ENCODE measurements around the gene SPART.
A peak's percentile ranks its signal among the peaks of the same experiment; 100 is the strongest.
"Not testable (repeated sequence)": the region's sequence is repeated elsewhere in the genome, so short reads cannot be mapped to it uniquely, and the experiment has no call there.

The SPART gene

GRCh38 chr13:36339600-36340155 lies 6.5 kb downstream of the SPART start:
- DNase-seq (ENCODE audit: low spot score in 2 of 2), result no peak
- no peak overlapping the region for H3K4me3 Mint-ChIP-seq
- no peaks in the 10 kb centered on the region for H3K9me3 Mint-ChIP-seq
- ATAC-seq, result no peak
- no peak overlapping the region for H3K27ac Mint-ChIP-seq
- H3K4me1 Mint-ChIP-seq, result no peaks in the 10 kb centered on the region
- no peaks in the 10 kb centered on the region for H3K36me3 Mint-ChIP-seq

DNA sequence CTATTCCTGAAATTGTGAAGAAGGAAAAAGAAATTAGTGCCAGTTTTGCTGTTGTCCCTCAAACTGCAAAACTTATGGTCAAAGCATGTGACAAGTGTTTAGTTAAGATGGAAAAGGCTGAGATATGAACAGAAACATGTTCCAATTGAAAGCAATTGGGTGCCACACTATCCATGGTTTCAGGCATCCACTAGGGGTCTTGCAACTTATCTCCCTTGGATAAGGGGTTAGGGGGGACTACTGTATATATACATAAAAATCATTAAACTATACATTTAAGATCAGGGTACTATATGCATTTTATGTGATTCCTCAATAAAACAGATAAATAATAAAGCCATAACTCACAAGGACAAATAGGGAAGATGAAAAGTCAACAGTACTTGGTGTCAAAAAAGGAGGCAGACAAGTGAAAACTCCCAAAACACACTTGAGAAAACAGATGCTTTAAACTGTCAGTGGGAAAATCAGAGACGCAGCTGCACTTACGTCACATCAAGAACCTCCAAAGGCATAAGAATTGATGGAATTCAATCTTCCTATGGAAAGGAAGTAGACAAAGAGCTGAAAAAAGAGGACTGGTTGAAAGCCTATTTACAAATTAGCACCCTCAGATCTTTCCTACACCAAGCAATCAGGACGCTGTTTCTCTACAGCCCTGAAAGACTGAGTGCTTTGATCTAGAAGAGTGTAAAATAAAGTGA lies 8.1 kb downstream of the SPART start:
- Mint-ChIP-seq H3K27ac (no peak overlapping the region), H3K36me3 (no peaks in the 10 kb centered on the region), H3K9me3 (no peaks in the 10 kb centered on the region), H3K4me3 (no peak overlapping the region), H3K4me1 (no peaks in the 10 kb centered on the region)
- ATAC-seq (no peak), DNase-seq (ENCODE audit: low spot score in 2 of 2) (no peak)

DNA sequence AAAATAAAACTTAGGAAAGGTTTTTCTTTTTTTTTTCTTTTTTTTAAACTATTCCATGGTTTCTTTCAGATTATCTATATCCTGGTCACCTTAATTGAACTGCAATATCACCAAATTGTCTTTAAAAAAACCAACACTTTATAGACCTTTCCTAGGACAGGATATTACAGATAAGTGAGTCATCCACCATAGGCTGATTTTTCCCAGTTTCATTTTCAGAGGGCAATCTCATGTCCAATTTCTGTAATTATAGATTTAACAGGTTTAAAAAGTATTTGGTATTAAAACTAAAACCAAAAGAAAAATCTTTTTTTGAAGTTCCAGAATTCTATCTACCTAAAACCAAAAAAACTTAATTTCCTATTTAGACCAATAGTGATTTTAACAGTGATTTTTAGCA lies 13.2 kb downstream of the SPART start:
- no peak for DNase-seq (ENCODE audit: low spot score in 2 of 2)
- no peak overlapping the region for H3K4me3 Mint-ChIP-seq
- peaks cover 6% of the 10 kb centered on the region for H3K36me3 Mint-ChIP-seq
- ATAC-seq, result no peak
- H3K4me1 Mint-ChIP-seq, result no peaks in the 10 kb centered on the region
- H3K9me3 Mint-ChIP-seq, result no peaks in the 10 kb centered on the region
- H3K27ac Mint-ChIP-seq, result no peak overlapping the region

- not testable (repeated sequence) for ATAC-seq; H3K36me3 Mint-ChIP-seq; H3K27ac Mint-ChIP-seq; H3K9me3 Mint-ChIP-seq; H3K4me3 Mint-ChIP-seq; H3K4me1 Mint-ChIP-seq; DNase-seq (ENCODE audit: low spot score in 2 of 2)
Observed at GRCh38 chr13:36332255-36332654, 13.9 kb downstream of the SPART start.

- ATAC-seq, result no peak
- no peak overlapping the region for H3K27ac Mint-ChIP-seq
- peaks cover 6% of the 10 kb centered on the region for H3K36me3 Mint-ChIP-seq
- no peak for DNase-seq (ENCODE audit: low spot score in 2 of 2)
- H3K4me3 Mint-ChIP-seq, result no peak overlapping the region
- H3K9me3 Mint-ChIP-seq, result no peaks in the 10 kb centered on the region
- no peaks in the 10 kb centered on the region for H3K4me1 Mint-ChIP-seq
Observed at GRCh38 chr13:36331280-36331679, 14.9 kb downstream of the SPART start.

DNA sequence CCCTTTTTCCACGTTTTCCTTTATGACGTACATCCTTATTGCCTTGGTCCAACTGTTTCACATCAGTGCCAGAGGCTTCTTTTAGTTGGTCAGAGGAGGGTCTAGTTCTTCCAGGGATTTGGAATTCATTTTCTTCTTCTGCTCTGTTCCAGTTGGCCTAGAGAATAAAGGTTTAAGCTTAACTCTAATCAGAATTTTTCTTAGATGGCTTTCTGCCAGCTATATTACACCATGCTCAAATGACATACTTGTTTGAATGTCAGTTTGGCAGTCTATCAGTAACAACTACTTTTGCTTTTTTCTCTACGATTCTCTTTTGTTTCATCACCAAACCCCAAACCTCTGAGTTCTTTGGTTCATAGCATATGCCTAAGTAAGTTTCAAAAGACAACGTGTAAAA lies 16.8 kb downstream of the SPART start:
- no peaks in the 10 kb centered on the region for H3K4me1 Mint-ChIP-seq
- H3K9me3 Mint-ChIP-seq, result no peaks in the 10 kb centered on the region
- no peak overlapping the region for H3K27ac Mint-ChIP-seq
- no peak for DNase-seq (ENCODE audit: low spot score in 2 of 2)
- no peak for ATAC-seq
- peaks cover 6% of the 10 kb centered on the region for H3K36me3 Mint-ChIP-seq
- H3K4me3 Mint-ChIP-seq, result no peak overlapping the region

GRCh38 chr13:36328821-36329220 lies 17.4 kb downstream of the SPART start:
- ATAC-seq, result no peak
- H3K4me3 Mint-ChIP-seq, result no peak overlapping the region
- no peak overlapping the region for H3K27ac Mint-ChIP-seq
- no peaks in the 10 kb centered on the region for H3K9me3 Mint-ChIP-seq
- H3K4me1 Mint-ChIP-seq, result no peaks in the 10 kb centered on the region
- H3K36me3 Mint-ChIP-seq, result peaks cover 6% of the 10 kb centered on the region
- DNase-seq (ENCODE audit: low spot score in 2 of 2), result no peak

- ATAC-seq (no peak), DNase-seq (ENCODE audit: low spot score in 2 of 2) (no peak)
- Mint-ChIP-seq H3K9me3 (no peaks in the 10 kb centered on the region), H3K4me1 (no peaks in the 10 kb centered on the region), H3K4me3 (no peak overlapping the region), H3K27ac (no peak overlapping the region), H3K36me3 (peaks cover 6% of the 10 kb centered on the region)
Observed at GRCh38 chr13:36325912-36326311, 20.3 kb downstream of the SPART start.

DNA sequence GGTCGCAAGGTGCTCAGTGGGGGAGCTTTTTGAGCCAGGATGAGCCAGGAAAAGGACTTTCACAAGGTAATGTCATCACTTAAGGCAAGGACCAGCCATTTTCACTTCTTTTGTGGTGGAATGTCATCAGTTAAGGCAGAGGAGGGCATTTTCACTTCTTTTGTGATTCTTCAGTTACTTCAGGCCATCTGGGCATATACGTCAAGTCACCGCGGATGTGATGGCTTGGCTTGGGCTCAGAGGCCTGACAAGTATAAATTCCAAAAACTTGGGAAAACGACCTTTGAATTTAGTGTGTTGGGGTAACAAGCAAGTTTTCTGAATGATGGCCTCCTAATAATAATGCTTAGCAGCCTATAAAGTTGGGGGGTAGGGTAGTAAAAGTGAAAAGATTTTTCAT lies 21.3 kb downstream of the SPART start:
- H3K27ac Mint-ChIP-seq; H3K4me3 Mint-ChIP-seq; H3K4me1 Mint-ChIP-seq; DNase-seq (ENCODE audit: low spot score in 2 of 2); H3K9me3 Mint-ChIP-seq; ATAC-seq; H3K36me3 Mint-ChIP-seq: not testable (repeated sequence)

DNA sequence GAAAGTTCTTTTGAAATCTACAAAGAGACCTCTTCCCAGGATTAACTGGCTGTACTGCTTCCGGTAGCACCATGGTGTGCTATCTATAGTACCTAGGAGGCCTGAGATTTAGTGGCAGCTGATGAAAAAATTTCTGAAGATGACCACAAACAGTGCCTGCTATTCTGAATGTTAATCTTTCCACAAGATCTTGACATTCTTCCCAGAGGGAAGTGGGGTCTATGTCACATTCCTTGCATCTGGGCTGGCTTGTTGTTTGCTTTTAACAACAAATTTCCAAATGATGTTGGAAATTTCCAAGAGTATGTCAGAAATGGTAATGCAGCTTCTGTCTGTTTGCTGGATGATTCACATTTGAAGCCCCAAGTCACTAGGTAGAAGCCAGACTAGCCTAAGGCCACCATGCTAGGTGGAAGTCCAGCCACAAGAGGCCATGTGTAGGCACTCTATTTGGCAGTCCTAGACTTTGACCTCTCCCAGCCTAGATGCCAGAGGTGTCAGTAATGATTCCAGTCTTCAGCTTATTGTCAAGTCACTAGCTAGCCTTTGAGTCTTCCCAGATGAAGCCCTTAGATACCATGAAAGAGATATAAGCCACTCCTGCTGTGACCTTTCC lies 22.1 kb downstream of the SPART start:
- ATAC-seq (no peak), DNase-seq (ENCODE audit: low spot score in 2 of 2) (no peak)
- Mint-ChIP-seq H3K27ac (no peak overlapping the region), H3K36me3 (peaks cover 6% of the 10 kb centered on the region), H3K4me3 (no peak overlapping the region), H3K4me1 (no peaks in the 10 kb centered on the region), H3K9me3 (peaks cover 11% of the 10 kb centered on the region)

GRCh38 chr13:36323408-36323807 lies 22.8 kb downstream of the SPART start:
- H3K27ac Mint-ChIP-seq, result no peak overlapping the region
- H3K4me3 Mint-ChIP-seq, result no peak overlapping the region
- H3K9me3 Mint-ChIP-seq, result peaks cover 11% of the 10 kb centered on the region
- H3K4me1 Mint-ChIP-seq, result no peaks in the 10 kb centered on the region
- ATAC-seq (no peak), DNase-seq (ENCODE audit: low spot score in 2 of 2) (no peak)
- peaks cover under 1% of the 10 kb centered on the region for H3K36me3 Mint-ChIP-seq

- not testable (repeated sequence) for H3K4me1 Mint-ChIP-seq; H3K27ac Mint-ChIP-seq; H3K36me3 Mint-ChIP-seq; ATAC-seq; H3K4me3 Mint-ChIP-seq; DNase-seq (ENCODE audit: low spot score in 2 of 2)
- peaks cover 16% of the 10 kb centered on the region for H3K9me3 Mint-ChIP-seq
Observed at GRCh38 chr13:36319793-36320192, 26.4 kb downstream of the SPART start.

GRCh38 chr13:36313047-36313969 lies 32.9 kb downstream of the SPART start:
- no peak overlapping the region for H3K4me3 Mint-ChIP-seq
- H3K36me3 Mint-ChIP-seq, result peaks cover 11% of the 10 kb centered on the region
- H3K9me3 Mint-ChIP-seq, result peaks cover 5% of the 10 kb centered on the region
- DNase-seq (ENCODE audit: low spot score in 2 of 2), result no peak
- no peaks in the 10 kb centered on the region for H3K4me1 Mint-ChIP-seq
- no peak overlapping the region for H3K27ac Mint-ChIP-seq
- ATAC-seq, result peak; percentile 51

GRCh38 chr13:36310417-36311108 lies 35.6 kb downstream of the SPART start:
- no peak overlapping the region for H3K4me3 Mint-ChIP-seq
- ATAC-seq, result peak; percentile 51
- no peak for DNase-seq (ENCODE audit: low spot score in 2 of 2)
- H3K36me3 Mint-ChIP-seq, result peaks cover 11% of the 10 kb centered on the region
- no peaks in the 10 kb centered on the region for H3K9me3 Mint-ChIP-seq
- H3K4me1 Mint-ChIP-seq, result no peaks in the 10 kb centered on the region
- no peak overlapping the region for H3K27ac Mint-ChIP-seq

DNA sequence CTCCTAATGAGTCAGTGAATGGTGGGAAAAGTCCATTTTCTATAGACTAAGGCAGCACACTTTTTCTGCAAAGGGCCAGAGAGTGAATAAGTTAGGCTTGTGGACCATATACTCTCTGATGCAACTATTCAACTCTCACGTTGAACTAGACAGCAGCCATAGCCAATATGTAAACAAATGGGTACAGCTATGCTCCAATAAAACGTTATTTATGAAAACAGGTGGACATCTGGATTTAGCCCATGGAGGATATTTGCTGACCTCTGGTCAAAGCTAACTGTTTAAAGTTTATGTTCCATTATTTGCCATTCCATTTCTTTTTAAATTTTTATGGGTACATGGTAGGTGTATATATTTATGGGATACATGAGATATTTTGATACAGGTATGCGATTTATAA lies 43.9 kb downstream of the SPART start:
- H3K4me1 Mint-ChIP-seq, result peaks cover 6% of the 10 kb centered on the region
- ATAC-seq, result no peak
- H3K9me3 Mint-ChIP-seq, result no peaks in the 10 kb centered on the region
- H3K27ac Mint-ChIP-seq, result no peak overlapping the region
- H3K36me3 Mint-ChIP-seq, result no peaks in the 10 kb centered on the region
- H3K4me3 Mint-ChIP-seq, result no peak overlapping the region
- no peak for DNase-seq (ENCODE audit: low spot score in 2 of 2)
